Stimulated activated CD8-positive, alpha-beta memory T cell treated with anti-CD3 and anti-CD28 coated beads, Interleukin-2, amount 100 ng/mL, for 1 hour (primary cell): Measurements from ENCODE around the gene SSTR3.

Experiments used
- DNase-seq, 2 donors: peaks; one replicate each; pipeline ENCODE4 v3.0.0-alpha.2; 2020; ENCODE audit warnings: low read depth in 2 of 2

The SSTR3 gene

DNA sequence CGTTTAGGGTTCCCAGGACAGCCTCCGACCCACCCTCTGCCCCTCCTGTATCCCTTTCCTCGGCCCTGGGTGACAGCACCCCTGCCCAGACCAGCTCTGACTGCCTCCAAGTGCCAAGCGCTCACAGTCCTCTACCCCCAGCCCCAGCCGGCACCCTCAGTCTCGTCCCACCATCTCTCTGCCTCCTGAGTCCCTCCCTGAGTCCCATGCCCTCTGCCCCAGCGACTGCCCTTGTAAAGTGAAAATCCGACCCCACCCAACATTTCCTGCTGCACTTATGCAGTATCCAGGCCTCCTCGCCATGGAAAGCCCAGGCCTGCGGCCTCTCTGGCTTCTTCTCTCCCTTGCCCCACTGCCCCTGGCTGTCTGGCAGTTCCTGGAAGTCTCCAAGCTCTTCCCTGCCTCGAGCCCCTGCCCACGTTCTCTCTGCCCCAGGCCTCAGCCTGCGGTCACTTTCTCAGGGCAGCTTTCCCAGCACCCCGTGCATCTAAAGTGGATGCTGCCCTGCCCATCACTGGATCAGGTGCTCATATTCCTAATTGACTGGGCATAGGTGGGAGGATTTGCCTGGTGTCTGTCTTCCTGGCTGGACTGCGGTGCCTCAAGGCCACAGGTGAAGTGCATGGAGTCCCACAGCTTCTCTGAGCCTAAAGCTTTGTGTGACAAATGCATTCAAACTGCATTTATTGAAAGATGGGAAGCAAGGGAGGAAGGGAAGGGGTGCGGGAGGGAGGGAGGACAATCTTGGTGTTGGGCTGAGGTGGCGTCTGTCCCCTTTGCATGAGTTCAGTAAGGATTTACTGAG lies 44.9 kb downstream of the SSTR3 start:
- DNase-seq: no peak

- peak; percentile 70 to 73 for DNase-seq
These were observed 45.6 kb downstream of the SSTR3 start for GRCh38 chr22:37166675-37167066.

- DNase-seq: no peak
These were observed 46.2 kb downstream of the SSTR3 start for GRCh38 chr22:37165940-37166674.

- DNase-seq: no peak
These were observed 47.2 kb downstream of the SSTR3 start for GRCh38 chr22:37165066-37165465.

DNA sequence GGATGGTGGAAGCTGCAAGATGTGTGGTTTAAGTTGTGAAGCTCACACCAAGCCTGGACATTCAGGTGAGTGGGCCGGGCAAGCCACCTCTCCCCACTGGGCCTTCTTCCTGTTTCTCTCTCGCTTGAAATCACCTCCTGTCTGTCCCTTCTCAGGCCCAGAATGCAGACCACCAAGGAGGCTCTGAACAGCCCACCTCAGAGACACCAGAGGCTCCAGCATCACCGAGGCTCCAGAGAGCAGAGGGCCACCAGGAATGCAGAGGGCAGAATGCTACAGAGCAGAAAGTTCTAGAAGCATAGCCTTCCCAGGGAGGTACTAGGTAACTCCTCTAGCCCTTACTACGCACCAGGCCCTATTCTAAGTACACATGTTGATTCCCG lies 47.8 kb downstream of the SSTR3 start:
- no peak for DNase-seq

GRCh38 chr22:37163575-37164504 lies 48.4 kb downstream of the SSTR3 start:
- peak; percentile 26 to 47 for DNase-seq

DNA sequence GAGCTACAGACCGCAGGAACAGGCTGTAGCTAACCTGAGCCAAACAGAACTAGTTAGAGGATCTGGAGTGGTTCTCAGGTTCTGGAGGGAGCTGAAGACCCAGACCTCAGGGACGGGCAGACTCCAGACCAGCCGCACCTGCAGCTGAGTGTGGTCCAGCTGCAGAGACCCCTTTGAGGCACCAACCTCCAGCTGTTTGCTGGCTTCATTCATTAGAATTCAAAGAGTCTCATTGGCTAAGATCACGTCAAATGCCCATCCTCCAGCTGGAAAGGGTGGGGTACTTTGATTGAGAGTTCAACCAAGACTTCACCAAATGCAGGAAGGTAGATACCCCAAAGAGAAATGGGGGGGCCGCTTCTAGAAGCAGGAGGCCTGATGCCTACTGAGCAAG lies 49.2 kb downstream of the SSTR3 start:
- no peak for DNase-seq

DNA sequence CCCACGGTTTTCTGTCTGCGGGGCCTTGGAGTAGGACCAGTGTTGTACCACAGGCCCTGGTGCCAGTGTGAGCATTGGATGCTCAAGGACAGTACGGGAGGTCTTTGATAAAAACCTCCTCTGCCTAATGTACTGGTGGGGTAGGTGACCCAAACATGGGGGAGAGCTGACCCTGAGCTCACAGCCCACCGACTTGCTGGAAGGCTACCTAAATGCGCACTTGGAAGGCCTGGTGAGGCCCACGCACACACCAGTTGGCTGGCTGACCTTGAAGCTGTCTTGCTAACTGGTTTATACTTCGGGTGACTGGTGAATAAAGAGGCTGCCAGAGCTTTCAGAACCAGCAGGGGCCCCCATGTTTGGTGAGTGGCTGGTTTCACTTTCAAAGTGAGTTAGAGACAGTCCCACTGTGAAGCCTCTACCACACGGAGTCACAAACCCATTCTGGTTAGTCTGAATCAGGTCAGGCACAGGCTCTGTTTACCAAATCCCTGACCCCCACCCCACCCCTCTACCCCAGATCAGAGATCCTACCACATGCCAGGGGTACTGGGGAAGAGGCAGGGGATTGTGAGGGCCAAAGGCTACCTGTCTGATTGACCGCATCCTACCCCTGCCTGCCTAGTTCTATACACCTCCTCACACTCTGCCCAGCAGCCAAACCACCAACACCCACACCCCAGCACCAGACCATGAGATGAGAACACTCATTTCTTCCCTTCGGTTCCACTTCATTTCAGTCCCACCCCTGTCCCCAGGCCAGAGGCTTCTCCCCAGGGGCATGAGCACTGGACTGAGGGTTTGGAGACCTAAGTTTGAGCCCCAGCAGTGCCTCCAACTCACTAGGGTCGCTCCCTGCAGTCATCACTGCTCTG lies 49.8 kb downstream of the SSTR3 start:
- DNase-seq: peak; percentile 39 to 48

GRCh38 chr22:37161443-37161842 lies 50.8 kb downstream of the SSTR3 start:
- DNase-seq: no peak

GRCh38 chr22:37160027-37160426 lies 52.2 kb downstream of the SSTR3 start:
- no peak for DNase-seq

GRCh38 chr22:37158963-37159290 lies 53.4 kb downstream of the SSTR3 start:
- DNase-seq: no peak

DNA sequence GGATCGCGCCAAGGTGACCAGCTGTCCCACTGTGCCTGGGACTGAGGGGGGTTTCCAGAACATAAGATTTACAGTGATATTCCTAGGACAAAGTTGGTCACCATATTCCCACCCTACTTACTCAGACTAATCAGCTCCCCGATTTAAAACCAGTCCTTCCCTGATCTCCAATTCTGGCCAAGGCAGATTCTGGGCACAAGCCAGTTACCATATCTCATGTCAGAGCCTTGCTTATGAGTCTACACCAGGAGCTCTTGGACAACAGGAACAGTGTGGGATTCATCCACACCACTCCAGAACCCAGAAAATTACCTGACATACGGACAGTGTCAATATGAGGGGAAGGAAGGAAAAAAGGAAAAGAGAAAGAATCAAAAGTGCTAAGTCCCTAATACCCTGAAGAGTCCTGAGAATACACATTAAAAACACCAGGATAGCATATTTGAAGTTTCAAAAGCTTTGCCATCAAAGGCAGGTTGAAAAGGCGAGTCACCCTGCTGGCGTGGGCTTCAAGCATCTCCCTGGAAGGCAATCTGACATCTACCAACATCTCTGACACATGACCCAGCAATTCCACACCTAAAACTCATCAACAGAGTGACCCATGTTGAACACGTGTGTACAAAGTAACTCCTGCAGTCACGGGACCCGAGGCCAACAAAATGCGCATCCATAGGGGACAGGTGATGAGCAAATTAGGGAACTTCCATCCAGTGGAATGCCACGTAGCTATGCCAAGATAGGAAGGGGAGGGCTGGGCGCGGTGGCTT lies 54.6 kb downstream of the SSTR3 start:
- DNase-seq: no peak

DNA sequence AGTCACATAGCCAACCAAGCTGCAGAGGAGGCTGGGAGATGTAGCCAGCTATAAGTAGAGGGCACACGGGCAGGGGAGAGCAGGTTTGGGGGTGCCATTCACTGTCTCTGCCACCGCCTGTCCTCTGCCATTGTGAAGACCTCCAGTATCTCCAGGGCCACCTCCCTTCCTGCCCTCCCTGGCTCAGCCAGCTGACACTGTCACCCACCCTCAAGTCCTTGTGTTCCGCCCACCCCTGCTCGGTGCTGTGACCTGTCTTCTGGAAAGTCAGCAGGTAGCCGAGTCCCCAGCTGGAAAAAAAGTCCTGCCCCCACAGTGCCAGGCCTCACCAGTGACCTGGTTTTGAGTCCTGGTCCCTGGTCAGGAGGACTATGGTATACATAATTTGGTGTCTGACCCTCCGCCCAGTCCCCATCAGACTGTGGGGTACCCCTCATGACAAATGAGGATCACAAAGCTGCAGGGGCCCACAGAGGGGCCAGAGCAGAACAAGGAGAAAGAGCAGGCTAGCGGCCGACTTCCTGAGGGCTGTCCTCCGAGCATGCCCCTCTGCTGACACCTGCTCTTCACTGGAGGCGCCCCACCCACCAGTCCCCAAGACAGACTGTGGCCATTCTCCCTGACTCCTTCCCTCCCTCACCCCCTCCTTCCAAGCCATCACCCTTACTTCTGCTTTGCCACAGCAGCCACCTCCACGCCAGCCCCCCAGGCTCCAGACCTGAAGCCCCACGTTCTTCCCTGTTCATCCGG lies 55.4 kb downstream of the SSTR3 start:
- DNase-seq: no peak

DNA sequence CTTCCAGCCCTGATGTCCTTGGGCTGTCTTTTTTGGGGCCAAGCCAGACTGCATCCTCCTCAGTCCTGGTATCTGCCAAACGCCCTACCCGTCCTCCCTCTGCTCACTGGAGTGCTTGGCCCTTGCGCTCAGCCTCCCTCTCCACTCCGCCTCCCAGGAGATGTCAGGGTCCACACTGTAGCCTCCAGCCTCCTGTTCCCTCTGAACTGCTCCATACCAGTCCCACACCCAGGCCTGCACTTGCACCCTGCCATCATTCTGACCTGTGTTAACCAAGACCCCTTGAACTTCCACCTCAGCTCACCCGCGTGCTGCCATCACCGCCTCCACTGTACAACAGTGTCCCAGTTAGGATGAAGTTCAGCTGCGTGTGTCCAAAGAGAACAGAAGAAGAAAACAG lies 56.3 kb downstream of the SSTR3 start:
- DNase-seq: no peak

DNA sequence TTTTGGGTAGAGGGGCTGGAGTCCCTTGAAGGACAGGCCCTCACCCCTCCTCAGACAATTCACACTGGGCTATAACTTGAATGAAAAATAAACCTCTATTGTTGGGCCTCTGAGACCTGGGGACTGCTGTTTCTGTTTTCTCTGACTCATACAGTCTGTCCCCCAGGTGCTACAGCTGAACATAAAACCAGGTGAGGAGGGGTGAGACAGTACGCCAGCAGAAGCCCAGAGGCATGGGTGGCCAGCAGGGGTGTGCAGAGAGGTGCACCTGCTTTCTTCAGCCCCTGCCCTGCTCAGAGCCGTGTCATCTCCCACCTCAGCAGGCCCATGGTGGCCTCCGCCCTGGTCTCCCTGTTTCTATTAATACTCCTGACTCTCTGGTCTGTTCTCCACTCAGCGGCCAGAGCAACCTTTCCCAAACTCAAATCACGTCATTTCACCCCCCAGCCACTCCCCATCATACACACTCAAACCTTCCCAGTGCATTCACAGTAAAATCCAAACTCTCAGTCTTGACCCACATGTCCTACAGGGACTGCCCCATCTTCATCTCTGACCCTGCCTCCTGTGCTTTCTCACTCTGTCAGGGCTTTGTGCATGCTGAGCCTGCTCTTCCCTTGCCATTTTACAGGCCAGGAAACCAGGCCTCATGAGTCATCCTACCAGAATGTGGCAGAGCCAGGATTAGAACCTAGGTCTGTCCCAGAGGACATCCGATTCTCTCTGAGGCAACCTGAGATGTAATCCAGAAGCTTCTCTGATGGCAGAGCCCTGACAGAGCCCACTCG lies 57.2 kb downstream of the SSTR3 start:
- no peak for DNase-seq
